ENCODE data around the gene GNA12.

GNA12 gene

DNA sequence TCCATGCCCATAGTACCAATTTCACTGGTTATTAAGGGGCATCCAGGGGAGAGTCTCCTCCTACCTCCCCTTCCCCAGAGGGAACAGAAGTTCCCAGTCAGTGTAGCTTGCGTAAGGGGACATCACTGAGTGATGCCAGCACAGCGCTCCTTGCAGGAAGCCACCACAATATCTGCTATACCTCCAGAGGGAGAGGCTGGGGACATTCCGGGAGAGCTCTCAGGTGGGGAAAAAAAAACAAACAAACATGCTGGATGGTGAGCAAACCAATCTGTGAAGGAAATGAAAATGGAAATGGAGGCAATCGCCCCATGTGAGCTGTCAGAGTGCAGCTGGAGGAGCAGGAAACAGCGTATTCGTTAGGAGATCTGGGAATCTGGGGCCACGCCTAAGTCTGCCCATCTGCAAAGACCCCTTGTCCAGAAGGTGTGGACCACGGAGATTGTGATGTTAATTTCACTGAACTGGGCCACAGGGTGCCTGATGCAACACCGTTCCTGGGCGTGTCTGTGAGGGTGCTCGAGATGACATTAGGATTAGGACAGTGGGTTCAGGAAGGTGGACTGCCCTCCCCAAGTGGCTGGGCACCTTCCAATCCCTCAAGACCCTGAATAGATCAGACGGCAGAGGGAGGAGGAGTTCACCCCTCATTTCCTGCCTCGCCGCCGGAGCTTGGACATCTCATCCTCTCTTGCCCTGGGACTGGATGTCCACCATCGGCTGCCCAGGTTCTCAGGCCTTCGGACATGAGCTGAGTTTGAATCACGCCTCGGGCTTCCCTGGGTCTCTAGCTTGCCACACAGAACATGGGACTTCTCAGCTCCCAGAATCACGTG is 30.5 kb downstream of the GNA12 start:
- Histone ChIP-seq H3K36me3 (ENCODE audit: low read length) (no peaks in the 10 kb centered on the region), H3K9ac (ENCODE audit: low read length) (no peak overlapping the region), H3K4me2 (ENCODE audit: low read depth, low read length, poor library complexity, severe bottlenecking) (no peak overlapping the region), H3F3A (ENCODE audit: insufficient read depth) (no peaks in the 10 kb centered on the region), H3K79me2 (ENCODE audit: insufficient read depth, low read length) (no peaks in the 10 kb centered on the region), H3K9me3 (ENCODE audit: insufficient read depth, low read length) (no peaks in the 10 kb centered on the region), H3K4me3 (ENCODE audit: insufficient read depth, low read length, poor library complexity, severe bottlenecking) (no peak overlapping the region), H4K20me1 (ENCODE audit: low read depth, low read length) (peaks cover 4% of the 10 kb centered on the region; the same call in 1 of the 2 replicates), H3K9me2 (replicated peaks; ENCODE audit: insufficient read depth, low read length) (no peaks in the 10 kb centered on the region), H3K27ac (ENCODE audit: low read depth, low read length) (no peak overlapping the region), H2AFZ (ENCODE audit: low read depth, low read length, severe bottlenecking) (no peak overlapping the region), H3K27me3 (ENCODE audit: low read length) (no peaks in the 10 kb centered on the region)
- no peak for TF ChIP-seq EZH2phosphoT487 (conservative IDR thresholded peaks at IDR 0.05; ENCODE audit: low read length)
- TF ChIP-seq, protein P1, sequence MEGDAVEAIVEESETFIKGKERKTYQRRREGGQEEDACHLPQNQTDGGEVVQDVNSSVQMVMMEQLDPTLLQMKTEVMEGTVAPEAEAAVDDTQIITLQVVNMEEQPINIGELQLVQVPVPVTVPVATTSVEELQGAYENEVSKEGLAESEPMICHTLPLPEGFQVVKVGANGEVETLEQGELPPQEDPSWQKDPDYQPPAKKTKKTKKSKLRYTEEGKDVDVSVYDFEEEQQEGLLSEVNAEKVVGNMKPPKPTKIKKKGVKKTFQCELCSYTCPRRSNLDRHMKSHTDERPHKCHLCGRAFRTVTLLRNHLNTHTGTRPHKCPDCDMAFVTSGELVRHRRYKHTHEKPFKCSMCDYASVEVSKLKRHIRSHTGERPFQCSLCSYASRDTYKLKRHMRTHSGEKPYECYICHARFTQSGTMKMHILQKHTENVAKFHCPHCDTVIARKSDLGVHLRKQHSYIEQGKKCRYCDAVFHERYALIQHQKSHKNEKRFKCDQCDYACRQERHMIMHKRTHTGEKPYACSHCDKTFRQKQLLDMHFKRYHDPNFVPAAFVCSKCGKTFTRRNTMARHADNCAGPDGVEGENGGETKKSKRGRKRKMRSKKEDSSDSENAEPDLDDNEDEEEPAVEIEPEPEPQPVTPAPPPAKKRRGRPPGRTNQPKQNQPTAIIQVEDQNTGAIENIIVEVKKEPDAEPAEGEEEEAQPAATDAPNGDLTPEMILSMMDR (IDR thresholded peaks at IDR 0.05; ENCODE audit: insufficient read depth, low read length, poor library complexity, severe bottlenecking) = no peak

DNA sequence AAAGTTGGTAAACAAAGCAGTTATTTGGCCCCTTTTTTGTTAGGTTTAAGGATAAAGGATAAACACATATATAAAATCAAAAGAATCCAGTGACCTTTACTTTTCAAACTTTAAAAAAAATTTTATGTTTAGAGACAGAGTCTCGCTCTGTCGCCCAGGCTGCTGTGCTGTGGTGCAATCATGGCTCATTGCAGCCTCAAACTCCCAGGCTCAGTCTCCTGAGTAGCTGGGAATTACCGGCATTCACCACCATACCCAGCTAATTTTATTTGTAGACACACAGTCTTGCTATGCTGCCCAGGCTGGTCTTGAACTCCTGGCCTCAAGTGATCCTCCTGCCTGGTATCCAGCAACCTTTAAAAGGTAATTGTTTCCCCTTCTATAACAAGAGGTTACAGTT is 31.3 kb downstream of the GNA12 start:
- Histone ChIP-seq H3K27ac (ENCODE audit: low read depth, low read length) (no peak overlapping the region), H3K9ac (ENCODE audit: low read length) (no peak overlapping the region), H3K4me2 (ENCODE audit: low read depth, low read length, poor library complexity, severe bottlenecking) (no peak overlapping the region)

DNA sequence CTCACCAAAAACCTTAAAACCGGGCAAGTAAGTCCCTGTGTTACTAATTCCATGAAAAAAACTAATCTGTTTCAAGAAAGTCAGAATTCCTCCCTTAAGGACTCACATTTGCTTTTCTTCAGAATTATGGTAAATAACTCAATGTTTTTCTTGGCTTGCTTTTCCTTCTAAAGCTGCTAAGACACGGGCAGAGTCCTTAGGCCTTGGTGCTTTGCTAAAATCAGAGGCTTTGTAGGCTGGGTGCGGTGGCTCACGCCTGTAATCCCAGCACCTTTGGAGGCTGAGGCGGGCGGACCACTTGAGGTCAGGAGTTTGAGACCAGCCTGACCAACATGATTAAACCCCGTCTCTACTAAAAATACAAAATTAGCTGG is 32.0 kb downstream of the GNA12 start:
- Histone ChIP-seq H3K27me3 (ENCODE audit: low read length) (no peaks in the 10 kb centered on the region), H3K27ac (ENCODE audit: low read depth, low read length) (no peak overlapping the region), H3K4me3 (ENCODE audit: insufficient read depth, low read length, poor library complexity, severe bottlenecking) (no peak overlapping the region), H3K4me2 (ENCODE audit: low read depth, low read length, poor library complexity, severe bottlenecking) (no peak overlapping the region), H3K79me2 (ENCODE audit: insufficient read depth, low read length) (no peaks in the 10 kb centered on the region), H3F3A (ENCODE audit: insufficient read depth) (no peaks in the 10 kb centered on the region), H3K9me2 (replicated peaks; ENCODE audit: insufficient read depth, low read length) (no peaks in the 10 kb centered on the region), H2AFZ (ENCODE audit: low read depth, low read length, severe bottlenecking) (no peak overlapping the region), H3K9me3 (ENCODE audit: insufficient read depth, low read length) (no peaks in the 10 kb centered on the region), H3K36me3 (ENCODE audit: low read length) (no peaks in the 10 kb centered on the region), H3K9ac (ENCODE audit: low read length) (no peak overlapping the region), H4K20me1 (ENCODE audit: low read depth, low read length) (no peaks in the 10 kb centered on the region)
- TF ChIP-seq, protein P1 (IDR thresholded peaks at IDR 0.05; ENCODE audit: insufficient read depth, low read length, poor library complexity, severe bottlenecking) = no peak
- TF ChIP-seq EZH2phosphoT487 (conservative IDR thresholded peaks at IDR 0.05; ENCODE audit: low read length) = no peak

More for the DNA sequence above, 31.3 kb downstream of the GNA12 start:
- Histone ChIP-seq H3K27me3 (ENCODE audit: low read length) (no peaks in the 10 kb centered on the region), H3K9me3 (ENCODE audit: insufficient read depth, low read length) (no peaks in the 10 kb centered on the region), H4K20me1 (ENCODE audit: low read depth, low read length) (peaks cover 4% of the 10 kb centered on the region; the same call in 1 of the 2 replicates), H3K4me3 (ENCODE audit: insufficient read depth, low read length, poor library complexity, severe bottlenecking) (no peak overlapping the region), H3K9me2 (replicated peaks; ENCODE audit: insufficient read depth, low read length) (no peaks in the 10 kb centered on the region), H3K79me2 (ENCODE audit: insufficient read depth, low read length) (no peaks in the 10 kb centered on the region), H3F3A (ENCODE audit: insufficient read depth) (no peaks in the 10 kb centered on the region), H2AFZ (ENCODE audit: low read depth, low read length, severe bottlenecking) (no peak overlapping the region), H3K36me3 (ENCODE audit: low read length) (no peaks in the 10 kb centered on the region)
- TF ChIP-seq, protein P1 (IDR thresholded peaks at IDR 0.05; ENCODE audit: insufficient read depth, low read length, poor library complexity, severe bottlenecking) = no peak
- no peak for TF ChIP-seq EZH2phosphoT487 (conservative IDR thresholded peaks at IDR 0.05; ENCODE audit: low read length)

Measured in SU-DHL-6 (cell line).